ENCODE measurements around the gene ACIN1.

Gene ACIN1

GRCh38 chr14:23094666-23095195 lies at the start of gene ACIN1:
TSS of gene ACIN1 (minus strand) at chr14:23095136. CDS start at chr14:23095112, 24 bp downstream.
- peak within 1 kb of the TSS; percentile 81 to 90 for H3K4me3 ChIP-seq (ENCODE audit: low read depth in 1 of 2, low read length in 2 of 2)
- peaks cover 58% of the 10 kb centered on the region for H3K36me3 ChIP-seq (ENCODE audit: insufficient read depth, low read length)
- no peaks in the 10 kb centered on the region for H3K9me3 ChIP-seq (ENCODE audit: low read length)
- H3K4me1 ChIP-seq (ENCODE audit: insufficient read depth, low read length) = peaks cover 28% of the 10 kb centered on the region
- H3K27me3 ChIP-seq (ENCODE audit: control insufficient read depth in 1 of 2, insufficient read depth in 2 of 2, low read length in 2 of 2) = no peaks in the 10 kb centered on the region
- peak within 1 kb of the TSS; percentile 81 for H3K9ac ChIP-seq (ENCODE audit: low read length)
- peak within 1 kb of the TSS; percentile 99 for H3K27ac ChIP-seq (ENCODE audit: low read depth, low read length)

DNA sequence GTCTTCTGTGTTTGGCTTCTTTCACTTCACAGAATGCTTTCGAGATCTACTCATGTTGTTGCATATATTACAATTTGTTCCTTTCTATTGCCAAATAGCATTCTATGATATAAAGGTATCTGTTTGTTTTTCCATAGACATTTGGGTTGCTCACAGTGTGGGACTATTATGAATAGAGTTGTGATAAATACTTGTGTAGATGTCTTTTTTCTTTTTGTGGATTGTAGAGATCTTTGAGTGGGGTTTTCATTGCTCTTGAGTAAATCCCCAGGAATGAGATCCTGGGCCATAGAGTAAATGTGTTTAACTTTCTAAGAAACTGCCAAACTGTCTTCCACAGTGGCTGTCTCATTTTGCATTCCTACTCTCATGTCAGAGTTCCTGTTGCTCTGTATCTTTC lies 49.0 kb upstream of the ACIN1 start:
- Histone ChIP-seq H3K36me3 (ENCODE audit: insufficient read depth, low read length) (no peaks in the 10 kb centered on the region), H3K4me3 (ENCODE audit: low read depth in 1 of 2, low read length in 2 of 2) (no peak overlapping the region), H3K27me3 (ENCODE audit: control insufficient read depth in 1 of 2, insufficient read depth in 2 of 2, low read length in 2 of 2) (no peaks in the 10 kb centered on the region), H3K27ac (ENCODE audit: low read depth, low read length) (no peak overlapping the region), H3K4me1 (ENCODE audit: insufficient read depth, low read length) (peaks cover 25% of the 10 kb centered on the region), H3K9ac (ENCODE audit: low read length) (no peak overlapping the region), H3K9me3 (ENCODE audit: low read length) (no peaks in the 10 kb centered on the region)

DNA sequence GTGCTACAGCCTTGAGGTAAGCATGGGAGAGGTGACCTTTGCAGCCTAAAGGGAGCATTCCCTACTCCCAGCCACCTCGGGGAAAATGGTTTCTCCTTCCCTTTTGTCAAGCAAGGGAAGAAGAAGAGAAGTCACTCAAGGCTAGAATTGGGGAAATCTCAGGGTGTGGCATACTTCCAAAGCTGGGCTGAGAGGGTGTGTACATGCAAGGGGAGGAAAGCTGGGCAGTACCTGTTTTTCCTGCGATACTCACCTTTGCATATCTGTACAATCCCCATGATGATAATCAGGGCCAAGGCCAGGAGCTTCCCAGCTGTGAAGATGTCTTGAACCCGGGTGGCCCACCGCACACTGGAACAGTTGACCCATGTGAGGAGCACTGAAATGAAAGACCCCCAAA lies 47.9 kb upstream of the ACIN1 start:
- no peak overlapping the region for H3K9ac ChIP-seq (ENCODE audit: low read length)
- peak overlapping the region; percentile 32 for H3K27ac ChIP-seq (ENCODE audit: low read depth, low read length)
- H3K27me3 ChIP-seq (ENCODE audit: control insufficient read depth in 1 of 2, insufficient read depth in 2 of 2, low read length in 2 of 2) = no peaks in the 10 kb centered on the region
- H3K36me3 ChIP-seq (ENCODE audit: insufficient read depth, low read length) = no peaks in the 10 kb centered on the region
- no peak overlapping the region for H3K4me3 ChIP-seq (ENCODE audit: low read depth in 1 of 2, low read length in 2 of 2)
- no peaks in the 10 kb centered on the region for H3K9me3 ChIP-seq (ENCODE audit: low read length)
- H3K4me1 ChIP-seq (ENCODE audit: insufficient read depth, low read length) = peaks cover 30% of the 10 kb centered on the region

DNA sequence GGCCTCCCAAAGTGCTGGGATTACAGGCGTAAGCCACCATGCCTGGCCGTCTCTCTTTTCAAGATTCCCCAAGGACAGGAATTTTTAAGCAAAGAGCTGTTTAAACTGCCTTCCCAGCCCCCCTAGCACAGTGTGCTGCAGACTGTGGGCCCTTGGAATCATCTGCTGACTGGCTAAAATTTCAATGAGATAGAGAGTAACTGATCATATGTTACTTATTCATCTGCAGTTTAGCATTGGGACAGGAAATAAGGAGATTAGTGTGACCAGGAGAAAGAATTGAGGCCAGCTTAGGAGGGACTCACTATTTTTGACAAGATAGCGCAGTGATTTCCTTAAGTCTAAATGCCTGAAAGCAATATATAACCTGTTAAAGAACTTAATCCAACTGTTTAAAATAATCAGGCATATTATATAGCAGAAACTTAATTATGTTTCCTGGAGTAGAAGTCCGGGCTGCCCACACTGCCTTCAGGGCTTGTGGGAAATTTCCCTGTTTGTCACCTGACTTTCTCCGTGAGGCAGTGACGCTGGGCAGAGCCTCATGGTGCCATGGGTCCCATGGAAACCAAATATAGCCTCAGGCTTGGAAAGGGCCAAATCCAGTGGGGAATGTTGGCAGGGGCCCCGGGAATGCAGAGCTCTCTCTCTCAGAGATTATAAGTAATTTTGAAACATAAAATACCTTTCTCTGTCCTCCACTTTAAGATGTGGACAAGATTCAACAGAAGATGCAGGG lies 46.9 kb upstream of the ACIN1 start:
- Histone ChIP-seq H3K9ac (ENCODE audit: low read length) (no peak overlapping the region), H3K4me3 (ENCODE audit: low read depth in 1 of 2, low read length in 2 of 2) (no peak overlapping the region), H3K36me3 (ENCODE audit: insufficient read depth, low read length) (no peaks in the 10 kb centered on the region), H3K9me3 (ENCODE audit: low read length) (no peaks in the 10 kb centered on the region), H3K27me3 (ENCODE audit: control insufficient read depth in 1 of 2, insufficient read depth in 2 of 2, low read length in 2 of 2) (no peaks in the 10 kb centered on the region), H3K27ac (ENCODE audit: low read depth, low read length) (peak overlapping the region; percentile 32), H3K4me1 (ENCODE audit: insufficient read depth, low read length) (peaks cover 38% of the 10 kb centered on the region)

- Histone ChIP-seq H3K4me3 (ENCODE audit: low read depth in 1 of 2, low read length in 2 of 2) (no peak overlapping the region), H3K4me1 (ENCODE audit: insufficient read depth, low read length) (peaks cover 38% of the 10 kb centered on the region), H3K9ac (ENCODE audit: low read length) (no peak overlapping the region), H3K9me3 (ENCODE audit: low read length) (no peaks in the 10 kb centered on the region), H3K36me3 (ENCODE audit: insufficient read depth, low read length) (no peaks in the 10 kb centered on the region), H3K27ac (ENCODE audit: low read depth, low read length) (peak overlapping the region; percentile 59), H3K27me3 (ENCODE audit: control insufficient read depth in 1 of 2, insufficient read depth in 2 of 2, low read length in 2 of 2) (no peaks in the 10 kb centered on the region)
Observed at GRCh38 chr14:23140371-23140770, 45.4 kb upstream of the ACIN1 start.

- Histone ChIP-seq H3K4me1 (ENCODE audit: insufficient read depth, low read length) (peaks cover 38% of the 10 kb centered on the region), H3K4me3 (ENCODE audit: low read depth in 1 of 2, low read length in 2 of 2) (no peak overlapping the region), H3K36me3 (ENCODE audit: insufficient read depth, low read length) (no peaks in the 10 kb centered on the region), H3K27ac (ENCODE audit: low read depth, low read length) (peak overlapping the region; percentile 17), H3K9ac (ENCODE audit: low read length) (no peak overlapping the region), H3K9me3 (ENCODE audit: low read length) (no peaks in the 10 kb centered on the region), H3K27me3 (ENCODE audit: control insufficient read depth in 1 of 2, insufficient read depth in 2 of 2, low read length in 2 of 2) (no peaks in the 10 kb centered on the region)
Observed at GRCh38 chr14:23139874-23140273, 44.9 kb upstream of the ACIN1 start.

GRCh38 chr14:23137813-23138535 lies 43.0 kb upstream of the ACIN1 start:
- peaks cover 38% of the 10 kb centered on the region for H3K4me1 ChIP-seq (ENCODE audit: insufficient read depth, low read length)
- no peak overlapping the region for H3K4me3 ChIP-seq (ENCODE audit: low read depth in 1 of 2, low read length in 2 of 2)
- H3K36me3 ChIP-seq (ENCODE audit: insufficient read depth, low read length) = no peaks in the 10 kb centered on the region
- no peak overlapping the region for H3K9ac ChIP-seq (ENCODE audit: low read length)
- no peaks in the 10 kb centered on the region for H3K9me3 ChIP-seq (ENCODE audit: low read length)
- H3K27ac ChIP-seq (ENCODE audit: low read depth, low read length) = no peak overlapping the region
- H3K27me3 ChIP-seq (ENCODE audit: control insufficient read depth in 1 of 2, insufficient read depth in 2 of 2, low read length in 2 of 2) = no peaks in the 10 kb centered on the region

- no peaks in the 10 kb centered on the region for H3K36me3 ChIP-seq (ENCODE audit: insufficient read depth, low read length)
- peaks cover 32% of the 10 kb centered on the region for H3K4me1 ChIP-seq (ENCODE audit: insufficient read depth, low read length)
- no peak overlapping the region for H3K27ac ChIP-seq (ENCODE audit: low read depth, low read length)
- H3K27me3 ChIP-seq (ENCODE audit: control insufficient read depth in 1 of 2, insufficient read depth in 2 of 2, low read length in 2 of 2) = no peaks in the 10 kb centered on the region
- H3K9me3 ChIP-seq (ENCODE audit: low read length) = no peaks in the 10 kb centered on the region
- no peak overlapping the region for H3K9ac ChIP-seq (ENCODE audit: low read length)
- no peak overlapping the region for H3K4me3 ChIP-seq (ENCODE audit: low read depth in 1 of 2, low read length in 2 of 2)
Observed at GRCh38 chr14:23137192-23137812, 42.4 kb upstream of the ACIN1 start.

GRCh38 chr14:23136566-23137133 lies 41.7 kb upstream of the ACIN1 start:
- Histone ChIP-seq H3K9me3 (ENCODE audit: low read length) (no peaks in the 10 kb centered on the region), H3K4me1 (ENCODE audit: insufficient read depth, low read length) (peaks cover 25% of the 10 kb centered on the region), H3K27ac (ENCODE audit: low read depth, low read length) (no peak overlapping the region), H3K36me3 (ENCODE audit: insufficient read depth, low read length) (no peaks in the 10 kb centered on the region), H3K9ac (ENCODE audit: low read length) (no peak overlapping the region), H3K4me3 (ENCODE audit: low read depth in 1 of 2, low read length in 2 of 2) (no peak overlapping the region), H3K27me3 (ENCODE audit: control insufficient read depth in 1 of 2, insufficient read depth in 2 of 2, low read length in 2 of 2) (no peaks in the 10 kb centered on the region)

- Histone ChIP-seq H3K27ac (ENCODE audit: low read depth, low read length) (no peak overlapping the region), H3K27me3 (ENCODE audit: control insufficient read depth in 1 of 2, insufficient read depth in 2 of 2, low read length in 2 of 2) (no peaks in the 10 kb centered on the region), H3K9ac (ENCODE audit: low read length) (no peak overlapping the region), H3K36me3 (ENCODE audit: insufficient read depth, low read length) (no peaks in the 10 kb centered on the region), H3K4me3 (ENCODE audit: low read depth in 1 of 2, low read length in 2 of 2) (no peak overlapping the region), H3K9me3 (ENCODE audit: low read length) (no peaks in the 10 kb centered on the region), H3K4me1 (ENCODE audit: insufficient read depth, low read length) (peaks cover 9% of the 10 kb centered on the region)
Observed at GRCh38 chr14:23132970-23133369, 38.0 kb upstream of the ACIN1 start.

GRCh38 chr14:23131482-23131881 lies 36.5 kb upstream of the ACIN1 start:
- no peaks in the 10 kb centered on the region for H3K27me3 ChIP-seq (ENCODE audit: control insufficient read depth in 1 of 2, insufficient read depth in 2 of 2, low read length in 2 of 2)
- no peak overlapping the region for H3K4me3 ChIP-seq (ENCODE audit: low read depth in 1 of 2, low read length in 2 of 2)

More at GRCh38 chr14:23131482-23131881, 36.5 kb upstream of the ACIN1 start:
- Histone ChIP-seq H3K4me1 (ENCODE audit: insufficient read depth, low read length) (no peaks in the 10 kb centered on the region), H3K9me3 (ENCODE audit: low read length) (no peaks in the 10 kb centered on the region), H3K27ac (ENCODE audit: low read depth, low read length) (no peak overlapping the region), H3K9ac (ENCODE audit: low read length) (no peak overlapping the region), H3K36me3 (ENCODE audit: insufficient read depth, low read length) (no peaks in the 10 kb centered on the region)
